Measurements from ENCODE around the gene SKAP2.
"Not testable (repeated sequence)": the region's sequence is repeated elsewhere in the genome, so short reads cannot be mapped to it uniquely, and the experiment has no call there.

SKAP2 gene

DNA sequence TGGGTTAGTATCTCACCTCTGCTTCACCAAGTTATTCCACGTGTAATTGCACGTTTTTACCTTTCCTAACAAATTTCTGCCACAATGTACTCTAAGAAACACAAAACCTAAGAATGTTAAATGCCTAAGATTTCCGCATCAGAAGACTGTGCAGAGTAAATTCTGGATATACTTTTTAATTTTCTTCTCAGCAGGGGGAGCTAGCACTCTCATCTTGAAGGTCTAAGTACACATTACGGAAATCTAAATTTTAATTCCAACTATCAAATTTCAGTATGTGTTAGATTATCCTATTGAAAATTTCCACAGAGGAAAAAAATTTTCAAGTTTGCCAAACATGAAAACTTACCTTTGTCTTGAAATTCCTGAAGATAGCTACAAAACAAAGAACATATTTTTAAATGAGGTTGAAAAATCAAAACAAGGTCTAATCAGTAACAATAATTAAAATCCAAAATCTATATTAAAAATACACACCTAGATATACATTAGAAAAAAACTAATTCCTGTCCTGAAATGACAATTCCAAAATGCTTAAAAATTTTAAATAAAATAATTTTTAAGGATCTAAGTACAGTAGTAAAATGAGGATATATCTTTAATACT, 10.5 kb downstream of the SKAP2 start:
- in situ Hi-C loops (cut with MboI; ENCODE audit: low sequenced_read_pairs), result no loop called here
- Histone ChIP-seq H3K27me3 (ENCODE audit: low read depth) (no peaks in the 10 kb centered on the region), H3K9me3 (no peaks in the 10 kb centered on the region), H3K4me1 (peaks cover 17% of the 10 kb centered on the region), H3K4me3 (no peak overlapping the region), H3K36me3 (replicated peaks) (no peaks in the 10 kb centered on the region)
- DNase-seq (ENCODE audit: low spot score in 2 of 2), result peak; percentile 17 to 65

DNA sequence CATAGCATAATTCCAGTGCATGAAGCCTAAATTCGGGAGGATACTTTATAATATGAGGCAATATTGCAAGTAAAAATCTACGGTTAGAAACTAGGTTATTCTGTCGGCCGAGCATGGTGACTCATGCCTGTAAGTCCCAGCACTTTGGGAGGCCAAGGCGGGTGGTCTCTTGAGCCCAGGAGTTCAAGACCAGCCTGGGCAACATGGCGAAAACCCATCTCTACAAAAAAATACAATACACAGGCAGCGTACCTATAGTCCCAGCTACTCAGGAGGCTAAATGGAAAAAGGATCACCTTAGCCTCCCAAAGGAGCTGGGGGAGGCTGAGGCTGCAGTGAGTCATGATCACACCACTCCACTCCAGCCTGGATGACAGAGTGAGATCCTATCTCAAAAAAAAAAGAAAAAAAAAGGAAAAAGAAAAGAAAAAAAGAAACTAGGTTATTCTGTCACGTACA, 14.2 kb downstream of the SKAP2 start:
- H3K4me3 ChIP-seq, result no peak overlapping the region
- H3K9me3 ChIP-seq, result no peaks in the 10 kb centered on the region
- DNase-seq (ENCODE audit: low spot score in 2 of 2), result no peak
- H3K36me3 ChIP-seq (replicated peaks), result no peaks in the 10 kb centered on the region
- in situ Hi-C loops (cut with MboI; ENCODE audit: low sequenced_read_pairs), result no loop called here
- H3K27me3 ChIP-seq (ENCODE audit: low read depth), result no peaks in the 10 kb centered on the region
- no peaks in the 10 kb centered on the region for H3K4me1 ChIP-seq

DNA sequence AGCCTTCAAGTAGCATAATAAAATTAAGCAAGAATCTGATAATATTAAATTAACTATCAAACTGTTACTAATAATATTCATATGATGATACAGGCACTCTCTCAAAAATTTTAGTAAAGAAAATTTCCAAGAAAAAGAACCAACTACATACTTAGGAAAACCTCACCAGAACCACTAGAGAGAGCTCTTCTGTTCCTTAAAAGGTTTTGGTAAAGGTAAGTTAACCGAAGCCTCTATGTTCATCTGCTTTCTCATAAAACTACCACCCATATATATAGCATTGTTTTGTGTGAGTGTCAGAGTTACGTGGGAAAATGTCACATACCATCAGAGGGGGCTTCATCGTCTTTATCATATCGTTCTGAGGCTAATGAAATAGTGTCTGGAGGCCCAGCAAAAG, 20.7 kb downstream of the SKAP2 start:
- Histone ChIP-seq H3K4me3 (no peak overlapping the region), H3K4me1 (no peaks in the 10 kb centered on the region), H3K27me3 (ENCODE audit: low read depth) (no peaks in the 10 kb centered on the region), H3K9me3 (no peaks in the 10 kb centered on the region), H3K36me3 (replicated peaks) (no peaks in the 10 kb centered on the region; the same call in 1 of the 2 replicates)
- in situ Hi-C loops (cut with MboI; ENCODE audit: low sequenced_read_pairs), result no loop called here
- peak in 1 of 2 experiments; percentile 41 for DNase-seq (ENCODE audit: low spot score in 2 of 2)

DNA sequence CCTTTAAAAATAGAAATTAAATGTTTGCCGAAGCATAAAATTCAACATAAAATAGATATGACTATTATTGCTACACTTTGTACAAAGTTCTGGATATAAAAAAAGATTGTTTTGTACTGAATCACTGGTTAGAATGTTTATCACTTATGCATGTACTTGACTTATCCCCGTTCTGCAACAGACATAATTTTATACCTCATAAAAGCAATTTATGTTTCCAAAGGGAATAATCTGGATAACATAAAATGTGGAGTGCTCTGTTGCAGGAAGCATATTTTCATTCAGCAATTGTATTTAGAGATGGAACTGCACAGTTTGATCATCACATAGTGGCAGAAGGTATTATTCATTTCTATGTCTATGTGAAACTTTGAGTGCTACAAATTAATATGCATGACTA, 21.5 kb downstream of the SKAP2 start:
- no peak for DNase-seq (ENCODE audit: low spot score in 2 of 2)
- H3K9me3 ChIP-seq, result no peaks in the 10 kb centered on the region; the same call in 1 of the 2 replicates
- in situ Hi-C loops (cut with MboI; ENCODE audit: low sequenced_read_pairs), result no loop called here
- H3K36me3 ChIP-seq (replicated peaks), result no peaks in the 10 kb centered on the region; the same call in 1 of the 2 replicates
- H3K27me3 ChIP-seq (ENCODE audit: low read depth), result no peaks in the 10 kb centered on the region
- no peak overlapping the region for H3K4me3 ChIP-seq
- H3K4me1 ChIP-seq, result no peaks in the 10 kb centered on the region

DNA sequence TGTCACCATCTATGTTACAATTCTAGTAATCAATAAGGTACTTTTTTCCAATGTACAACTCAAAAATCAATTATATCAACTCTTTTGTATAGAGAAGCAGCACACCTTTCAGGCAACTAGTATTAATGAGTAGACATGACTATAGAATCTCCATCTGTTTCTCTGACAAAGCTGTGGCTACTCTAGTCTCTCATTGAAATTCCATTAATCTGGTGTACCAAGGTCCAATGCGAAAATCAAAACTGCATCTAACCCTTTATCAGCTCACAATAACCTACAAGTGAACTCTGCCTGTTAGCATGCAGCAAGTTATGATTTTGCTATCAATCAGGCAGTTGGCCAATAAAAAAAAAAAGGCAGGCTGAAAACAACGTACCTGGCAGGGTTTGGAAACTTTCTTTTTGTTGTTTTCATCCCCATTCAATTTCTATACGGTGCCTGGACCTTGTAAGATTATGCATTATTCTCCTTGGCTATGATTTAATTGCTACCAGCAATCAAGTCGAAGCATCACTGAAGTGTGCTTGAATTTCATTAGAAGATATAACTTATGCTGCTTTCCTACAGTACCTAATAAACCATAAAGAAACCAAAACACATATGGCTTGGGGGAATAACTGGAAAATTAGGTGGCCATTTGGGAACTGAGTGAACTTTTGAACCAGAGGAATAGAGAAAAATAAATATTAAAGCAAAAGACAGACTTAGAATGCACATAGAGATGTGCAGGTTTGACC, 23.2 kb downstream of the SKAP2 start:
- DNase-seq (ENCODE audit: low spot score in 2 of 2), result no peak
- no peaks in the 10 kb centered on the region for H3K4me1 ChIP-seq
- H3K9me3 ChIP-seq, result peaks cover 2% of the 10 kb centered on the region
- in situ Hi-C loops (cut with MboI; ENCODE audit: low sequenced_read_pairs), result no loop called here
- H3K27me3 ChIP-seq (ENCODE audit: low read depth), result no peaks in the 10 kb centered on the region
- H3K36me3 ChIP-seq (replicated peaks), result no peaks in the 10 kb centered on the region; the same call in 1 of the 2 replicates
- no peak overlapping the region for H3K4me3 ChIP-seq

DNA sequence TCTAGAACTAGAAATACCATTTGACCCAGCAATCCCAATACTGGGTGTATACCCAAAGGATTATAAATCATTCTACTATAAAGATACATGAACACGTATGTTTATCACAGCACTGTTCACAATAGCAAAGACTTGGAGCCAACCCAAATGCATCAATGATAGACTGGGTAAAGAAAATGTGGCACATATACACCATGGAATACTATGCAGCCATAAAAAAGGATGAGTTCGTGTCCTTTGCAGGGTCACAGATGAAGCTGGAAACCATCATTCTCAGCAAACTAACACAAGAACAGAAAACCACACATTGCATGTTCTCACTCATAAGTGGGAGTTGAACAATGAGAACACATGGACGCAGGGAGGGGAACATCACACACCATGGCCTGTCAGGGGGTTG, 27.6 kb downstream of the SKAP2 start:
- H3K4me3 ChIP-seq; in situ Hi-C loops (cut with MboI; ENCODE audit: low sequenced_read_pairs); H3K9me3 ChIP-seq; DNase-seq (ENCODE audit: low spot score in 2 of 2); H3K27me3 ChIP-seq (ENCODE audit: low read depth); H3K36me3 ChIP-seq (replicated peaks); H3K4me1 ChIP-seq: not testable (repeated sequence)

DNA sequence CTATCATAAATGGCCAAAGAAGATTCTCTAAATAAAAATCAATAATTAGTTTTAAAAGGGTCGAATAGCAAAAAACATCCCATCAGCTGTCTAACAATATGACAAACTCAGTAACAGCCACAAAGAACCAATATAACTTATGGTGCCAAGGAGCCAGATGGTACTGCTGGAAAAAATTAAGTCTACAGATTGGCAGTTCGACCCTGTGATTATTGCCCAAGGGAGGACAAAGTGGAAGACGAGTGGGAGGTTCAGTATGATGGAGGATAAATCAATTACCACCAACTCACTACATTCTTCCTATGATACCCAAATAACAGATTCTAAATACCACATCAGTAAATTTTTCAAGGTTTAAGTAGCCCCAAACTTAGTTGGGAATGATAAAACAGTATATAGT, 49.0 kb downstream of the SKAP2 start:
- Histone ChIP-seq H3K36me3 (replicated peaks) (no peaks in the 10 kb centered on the region), H3K27me3 (ENCODE audit: low read depth) (no peaks in the 10 kb centered on the region), H3K9me3 (no peaks in the 10 kb centered on the region), H3K4me1 (peaks cover 26% of the 10 kb centered on the region), H3K4me3 (no peak overlapping the region)
- in situ Hi-C loops (cut with MboI; ENCODE audit: low sequenced_read_pairs), result no loop called here
- DNase-seq (ENCODE audit: low spot score in 2 of 2), result peak in 1 of 2 experiments; percentile 14

DNA sequence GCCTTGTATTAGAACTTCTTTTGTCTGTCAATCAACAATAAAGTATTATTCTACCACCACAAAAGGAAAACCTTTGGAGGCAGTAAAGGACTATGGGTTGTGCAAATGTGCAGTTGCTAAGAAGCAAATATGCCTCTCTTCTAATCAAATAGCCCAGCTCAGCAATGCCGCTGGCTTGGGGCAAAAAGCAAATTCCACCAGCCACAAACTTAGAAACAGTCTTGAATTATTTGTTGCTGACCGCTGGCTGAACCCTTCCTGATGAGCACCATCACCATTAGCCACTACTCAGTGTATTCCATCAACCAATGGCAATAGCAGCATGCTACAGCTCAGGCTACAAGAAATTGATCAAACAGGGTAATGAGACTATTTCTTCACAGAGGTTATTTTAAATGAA, 51.0 kb downstream of the SKAP2 start:
- in situ Hi-C loops (cut with MboI; ENCODE audit: low sequenced_read_pairs), result no loop called here
- Histone ChIP-seq H3K4me1 (peaks cover 26% of the 10 kb centered on the region), H3K36me3 (replicated peaks) (no peaks in the 10 kb centered on the region), H3K27me3 (ENCODE audit: low read depth) (no peaks in the 10 kb centered on the region), H3K9me3 (no peaks in the 10 kb centered on the region), H3K4me3 (no peak overlapping the region)
- DNase-seq (ENCODE audit: low spot score in 2 of 2), result peak; percentile 54 to 75

DNA sequence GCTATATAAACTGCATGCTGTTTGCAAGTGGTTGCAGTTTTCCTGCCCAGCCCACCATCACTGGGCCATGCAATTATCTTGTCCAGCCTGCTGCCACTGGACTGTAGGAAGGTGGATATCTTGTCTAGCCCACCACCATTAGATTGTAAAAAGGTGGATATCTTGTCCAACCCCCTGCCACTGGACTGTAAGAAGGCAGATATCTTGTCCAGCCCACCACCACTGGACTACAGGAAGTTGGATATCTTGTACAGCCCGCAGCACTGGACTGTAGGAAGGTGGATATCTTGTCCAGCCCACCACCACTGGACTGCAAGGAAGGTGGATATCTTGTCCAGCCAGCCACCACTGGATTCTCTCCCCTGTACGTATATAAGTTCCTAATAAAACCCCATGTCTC, 69.8 kb downstream of the SKAP2 start:
- in situ Hi-C loops (cut with MboI; ENCODE audit: low sequenced_read_pairs), result no loop called here
- Histone ChIP-seq H3K27me3 (ENCODE audit: low read depth) (no peaks in the 10 kb centered on the region), H3K4me3 (no peak overlapping the region), H3K4me1 (peaks cover 4% of the 10 kb centered on the region; the same call in 1 of the 2 replicates), H3K9me3 (no peaks in the 10 kb centered on the region), H3K36me3 (replicated peaks) (no peaks in the 10 kb centered on the region)
- DNase-seq (ENCODE audit: low spot score in 2 of 2), result no peak

DNA sequence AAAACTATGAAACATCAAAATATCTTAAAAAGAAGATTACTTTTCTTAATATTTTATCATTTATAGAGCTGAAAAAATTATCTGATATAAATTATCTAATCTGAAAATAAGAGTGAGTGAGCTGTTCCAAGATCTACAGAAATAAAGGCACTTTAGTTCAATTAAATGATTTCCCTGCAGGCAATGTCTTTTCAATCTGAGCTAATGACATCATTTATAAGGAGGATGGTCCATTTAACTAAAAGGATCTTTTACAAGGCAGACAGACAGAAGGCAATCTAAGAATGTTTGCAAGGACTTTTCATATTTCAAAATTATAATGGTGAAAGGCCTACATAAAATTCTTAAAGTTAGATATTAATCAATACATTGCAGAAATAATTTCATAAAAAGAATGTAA, 71.8 kb downstream of the SKAP2 start:
- Histone ChIP-seq H3K4me3 (no peak overlapping the region), H3K27me3 (ENCODE audit: low read depth) (no peaks in the 10 kb centered on the region), H3K9me3 (no peaks in the 10 kb centered on the region), H3K4me1 (peaks cover 10% of the 10 kb centered on the region), H3K36me3 (replicated peaks) (no peaks in the 10 kb centered on the region)
- in situ Hi-C loops (cut with MboI; ENCODE audit: low sequenced_read_pairs), result no loop called here
- DNase-seq (ENCODE audit: low spot score in 2 of 2), result no peak

DNA sequence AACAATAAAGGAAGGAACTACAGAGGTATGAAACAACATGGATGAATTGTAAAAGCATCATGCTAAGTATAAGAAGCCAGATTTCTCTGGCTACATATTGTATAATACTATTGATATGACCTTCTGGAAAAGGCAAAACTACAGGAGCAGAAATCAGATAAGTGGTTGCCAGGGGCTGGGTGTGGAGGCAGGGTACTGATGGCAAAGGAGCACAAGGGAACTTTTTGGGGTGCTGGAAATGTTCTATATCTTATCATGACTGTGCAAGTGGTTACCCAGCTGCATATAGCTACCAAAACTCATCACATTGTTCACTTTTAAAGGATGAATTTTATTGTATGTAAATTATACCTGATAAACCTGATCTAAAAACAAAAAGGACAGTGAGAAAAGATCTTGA, 72.4 kb downstream of the SKAP2 start:
- no peak overlapping the region for H3K4me3 ChIP-seq
- H3K4me1 ChIP-seq, result peaks cover 13% of the 10 kb centered on the region
- no peaks in the 10 kb centered on the region for H3K9me3 ChIP-seq
- in situ Hi-C loops (cut with MboI; ENCODE audit: low sequenced_read_pairs), result no loop called here
- no peaks in the 10 kb centered on the region for H3K27me3 ChIP-seq (ENCODE audit: low read depth)
- no peaks in the 10 kb centered on the region for H3K36me3 ChIP-seq (replicated peaks)
- no peak for DNase-seq (ENCODE audit: low spot score in 2 of 2)

DNA sequence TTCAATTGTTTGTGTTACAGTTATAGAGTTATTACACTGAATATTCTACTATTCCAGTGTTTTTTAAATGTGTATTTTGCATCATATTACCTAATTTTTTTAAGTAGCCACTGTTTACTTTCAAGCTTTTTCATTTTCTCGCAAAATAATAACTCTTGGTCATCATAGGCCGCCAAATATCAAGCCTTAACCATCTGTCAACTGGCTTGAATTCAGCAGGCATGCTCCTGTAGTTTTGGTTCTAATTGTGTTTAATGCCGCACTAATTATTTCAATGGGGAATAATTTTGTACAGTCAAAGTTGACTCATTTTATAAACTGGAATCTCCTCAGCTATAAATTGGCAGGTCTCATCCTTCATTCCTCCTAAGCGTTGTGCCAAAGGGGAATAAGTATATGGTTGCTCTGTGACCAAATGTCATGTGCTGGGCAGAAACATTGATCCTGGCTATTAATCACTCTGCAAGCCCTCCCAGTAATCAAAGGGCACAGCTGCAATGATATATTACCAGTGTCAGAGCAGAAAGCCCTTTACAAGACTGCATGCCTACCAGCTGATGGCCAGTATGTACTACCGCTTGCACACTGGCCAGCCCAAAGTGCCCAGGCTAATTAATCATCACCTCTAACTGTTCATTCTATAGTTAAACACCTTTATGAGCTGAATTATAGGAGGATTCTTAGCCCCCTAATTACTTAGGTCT, 74.8 kb downstream of the SKAP2 start:
- H3K4me1 ChIP-seq, result peaks cover 21% of the 10 kb centered on the region
- no peak for DNase-seq (ENCODE audit: low spot score in 2 of 2)
- no peaks in the 10 kb centered on the region for H3K36me3 ChIP-seq (replicated peaks)
- H3K4me3 ChIP-seq, result no peak overlapping the region
- no peaks in the 10 kb centered on the region for H3K9me3 ChIP-seq
- in situ Hi-C loops (cut with MboI; ENCODE audit: low sequenced_read_pairs), result no loop called here
- no peaks in the 10 kb centered on the region for H3K27me3 ChIP-seq (ENCODE audit: low read depth)

DNA sequence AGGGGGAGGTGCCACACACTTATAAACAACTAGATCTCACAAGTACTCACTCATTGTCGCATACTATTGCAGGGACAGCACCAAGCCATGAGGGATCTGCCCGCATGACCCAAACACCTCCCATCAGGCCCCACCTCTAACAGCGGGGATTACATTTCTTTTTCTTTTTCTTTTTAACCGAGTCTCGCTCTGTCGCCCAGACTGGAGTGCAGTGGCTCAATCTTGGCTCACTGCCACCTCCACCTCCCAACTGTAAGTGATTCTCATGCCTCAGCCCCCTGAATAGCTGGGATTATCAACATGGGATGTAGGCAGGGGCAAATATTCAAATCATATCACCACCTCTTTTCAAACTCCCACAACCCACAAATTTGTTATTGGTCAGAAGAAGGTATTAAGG, 76.7 kb downstream of the SKAP2 start:
- in situ Hi-C loops (cut with MboI; ENCODE audit: low sequenced_read_pairs), result no loop called here
- Histone ChIP-seq H3K4me1 (peaks cover 26% of the 10 kb centered on the region), H3K9me3 (no peaks in the 10 kb centered on the region), H3K4me3 (no peak overlapping the region), H3K36me3 (replicated peaks) (no peaks in the 10 kb centered on the region), H3K27me3 (ENCODE audit: low read depth) (no peaks in the 10 kb centered on the region)
- DNase-seq (ENCODE audit: low spot score in 2 of 2), result peak; percentile 34 to 74

DNA sequence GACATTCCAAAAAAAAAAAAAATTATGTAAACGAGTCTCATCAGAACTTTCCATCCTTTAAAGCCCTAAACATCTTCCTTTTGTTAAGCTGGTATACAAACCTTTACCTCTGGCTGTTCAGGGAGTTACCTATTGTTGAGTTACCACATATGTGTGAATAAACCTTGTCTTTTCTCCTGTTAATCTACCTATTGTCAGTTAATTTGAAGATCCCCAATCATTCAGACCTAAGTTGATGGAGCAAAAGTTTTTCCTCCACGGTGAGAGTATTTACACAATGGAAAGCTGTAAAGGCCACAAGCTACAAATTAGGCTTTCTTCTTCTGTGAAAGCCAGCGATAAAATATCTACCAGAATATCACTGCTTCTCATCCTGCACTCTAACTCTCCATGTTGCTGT, 80.3 kb downstream of the SKAP2 start:
- in situ Hi-C loops (cut with MboI; ENCODE audit: low sequenced_read_pairs), result no loop called here

More for the DNA sequence above, 80.3 kb downstream of the SKAP2 start:
- Histone ChIP-seq H3K4me3 (no peak overlapping the region), H3K27me3 (ENCODE audit: low read depth) (no peaks in the 10 kb centered on the region), H3K9me3 (no peaks in the 10 kb centered on the region), H3K36me3 (replicated peaks) (no peaks in the 10 kb centered on the region), H3K4me1 (peaks cover 49% of the 10 kb centered on the region)
- peak in 1 of 2 experiments; percentile 71 for DNase-seq (ENCODE audit: low spot score in 2 of 2)
